ENCODE measurements around the gene IRF9. TPM values are rescaled to one million over a fixed set of nuclear protein-coding genes. Genes with fewer than 3 reads are reported as not detected.

The IRF9 gene
- total and polyA plus RNA-seq, 2 of the 4 experiments (the other 2 are of a cell fraction), result 25.6 to 34.6 TPM

DNA sequence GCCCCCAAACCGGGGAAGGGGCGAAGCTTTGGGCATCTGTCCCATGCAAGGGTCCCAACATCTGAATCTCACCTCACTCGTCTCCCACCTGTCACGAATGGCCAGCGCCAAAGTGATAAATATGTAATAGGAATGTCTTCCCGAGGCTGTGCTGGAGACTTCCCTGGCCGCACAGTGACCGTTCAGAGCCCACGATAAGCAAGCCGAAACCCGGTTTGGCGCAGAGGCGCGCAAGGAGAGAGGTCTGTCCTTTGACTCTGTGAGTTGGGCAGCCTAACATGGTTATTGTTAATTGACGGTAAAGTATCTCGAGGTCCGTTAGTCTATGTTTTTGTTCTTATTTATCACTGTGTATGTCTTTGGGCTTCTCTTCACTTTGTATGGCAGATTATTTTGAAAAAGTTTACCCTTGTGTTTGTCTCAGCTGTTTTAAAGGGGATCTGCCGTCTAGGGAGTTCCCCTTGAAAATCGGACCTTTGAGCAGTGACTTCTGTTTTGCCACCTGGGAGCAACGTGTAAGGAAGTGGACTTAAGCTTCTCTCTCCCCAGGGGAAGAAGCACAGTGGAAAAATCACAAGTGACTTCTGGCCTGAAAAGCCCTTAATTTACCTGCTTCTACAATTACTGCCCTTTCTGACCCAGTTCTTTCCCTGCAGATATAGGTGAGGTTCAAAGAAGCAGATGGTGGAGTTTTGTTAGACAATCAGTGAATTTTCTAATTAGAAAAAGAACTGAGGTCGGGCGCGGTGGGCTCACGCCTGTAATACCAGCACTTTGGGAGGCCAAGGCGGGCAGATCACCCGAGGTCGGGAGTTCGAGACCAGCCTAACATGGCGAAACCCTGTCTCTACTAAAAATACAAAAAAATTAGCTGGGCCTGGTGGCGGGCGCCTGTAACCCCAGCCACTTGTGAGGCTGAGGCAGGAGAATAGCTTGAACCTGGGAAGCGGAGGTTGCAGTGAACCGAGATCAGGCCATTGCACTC, 35.3 kb downstream of the IRF9 start (continued):
- no peak for TF ChIP-seq MAFK (IDR thresholded peaks at IDR 0.05; ENCODE audit: low read depth, low read length)
- no peak for TF ChIP-seq CEBPB (IDR thresholded peaks at IDR 0.05; ENCODE audit: low read depth, low read length)
- no peak for TF ChIP-seq BHLHE40 (IDR thresholded peaks at IDR 0.05; ENCODE audit: low read depth, low read length)

DNA sequence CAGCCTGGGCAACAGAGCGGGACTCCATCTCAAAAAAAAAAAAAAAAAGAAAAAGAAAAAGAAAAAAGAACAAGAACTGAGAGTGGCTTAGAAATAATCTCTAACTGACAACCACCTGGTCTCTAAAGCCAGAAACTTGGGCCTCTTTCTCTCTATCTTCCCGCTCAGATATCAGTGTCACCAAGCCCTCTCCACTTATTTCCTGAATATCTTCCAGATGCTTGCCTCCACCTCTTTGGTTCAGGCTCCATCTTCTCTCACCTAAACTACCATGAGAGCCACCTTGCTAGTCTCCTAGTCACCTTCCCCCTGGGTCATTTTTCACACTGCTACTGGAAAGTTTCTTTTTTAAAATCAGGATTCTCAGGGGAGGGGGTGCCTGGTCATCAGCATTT, 36.0 kb downstream of the IRF9 start:
- Histone ChIP-seq H2BK15ac (ENCODE audit: low read depth, low read length) (no peak overlapping the region), H3K9ac (ENCODE audit: low read depth, low read length) (no peak overlapping the region), H3K23ac (ENCODE audit: low read depth, low read length) (peak overlapping the region; percentile 90), H3K9me1 (ENCODE audit: insufficient read depth, low read length) (peaks cover 11% of the 10 kb centered on the region; the same call in 1 of the 2 replicates), H3K18ac (ENCODE audit: low read depth, low read length) (no peak overlapping the region), H3K4me3 (ENCODE audit: insufficient read depth, low read depth, low read length) (no peak overlapping the region), H2AK9ac (replicated peaks; ENCODE audit: low read depth, low read length, poor library complexity) (peak overlapping the region; percentile 9), H3K9me3 (ENCODE audit: control insufficient read depth, insufficient read depth, low read length) (no peaks in the 10 kb centered on the region), H3K4me1 (ENCODE audit: control insufficient read depth, insufficient read depth, low read length) (peaks cover 8% of the 10 kb centered on the region), H2BK120ac (ENCODE audit: low read depth, low read length) (no peak overlapping the region), H3K14ac (replicated peaks; ENCODE audit: low read depth, low read length) (no peak overlapping the region), H2AFZ (replicated peaks; ENCODE audit: low read length, poor library complexity) (no peak overlapping the region), H3K79me1 (ENCODE audit: low read depth in 1 of 2, low read length in 2 of 2) (peaks cover 38 to 56% of the 10 kb centered on the region in 2 experiments), H3K56ac (ENCODE audit: extremely low read depth, insufficient read depth, low read length) (no peak overlapping the region), H4K91ac (ENCODE audit: insufficient read depth, low read depth, low read length) (no peak overlapping the region), H3K4ac (ENCODE audit: low read depth, low read length) (no peak overlapping the region), H3K27ac (ENCODE audit: insufficient read depth, low read length) (no peak overlapping the region), H3K27me3 (ENCODE audit: control insufficient read depth, insufficient read depth, low read length) (no peaks in the 10 kb centered on the region), H3K4me2 (ENCODE audit: low read depth, low read length) (no peak overlapping the region), H2BK5ac (ENCODE audit: low read depth, low read length, poor library complexity, severe bottlenecking) (no peak overlapping the region), H4K8ac (ENCODE audit: low read depth in 2 of 2, low read length in 2 of 2) (peak overlapping the region in 1 of 2 experiments; percentile 59; a peak in 1 of 4 replicates), H4K5ac (ENCODE audit: low read depth, low read length) (no peak overlapping the region), H2AK5ac (ENCODE audit: low read depth, low read length) (no peak overlapping the region), H3K36me3 (ENCODE audit: control insufficient read depth, insufficient read depth, low read length) (peaks cover 16% of the 10 kb centered on the region), H2BK20ac (ENCODE audit: low read depth, low read length) (no peak overlapping the region), H4K20me1 (ENCODE audit: insufficient read depth, low read length) (no peaks in the 10 kb centered on the region)
- intact Hi-C loops (cut with micrococcal nuclease) (no loop called here), dilution Hi-C loops (cut with HindIII; ENCODE audit: low sequenced_read_pairs, unreplicated experiment) (no loop called here), in situ Hi-C loops (cut with MboI; ENCODE audit: low sequenced_read_pairs) (no loop called here)
- no peak for TF ChIP-seq CEBPB (IDR thresholded peaks at IDR 0.05; ENCODE audit: low read depth, low read length)
- no peak for TF ChIP-seq ELK1 (IDR thresholded peaks at IDR 0.05; ENCODE audit: borderline replicate concordance, low read depth, low read length)
- no peak for TF ChIP-seq NFE2L2 (IDR thresholded peaks at IDR 0.05; ENCODE audit: low read depth, low read length)
- no peak for TF ChIP-seq CTCF (conservative IDR thresholded peaks at IDR 0.05; ENCODE audit: low read depth, low read length)
- no peak for TF ChIP-seq POLR2A (IDR thresholded peaks at IDR 0.05; ENCODE audit: low read depth, low read length)
- CTCF ChIA-PET, result no interaction called here
- BruUV-seq (replicated peaks), result no TSS peak
- POLR2A ChIA-PET (ENCODE audit: unreplicated experiment), result no interaction called here
- WGBS, 2 experiments (ENCODE audit: extremely low coverage in 2 of 2, insufficient read length in 1 of 2), result 80% methylated on average over 1 of the region's 2 CpGs; no CpG with 5 or more reads in 1 of the 2 experiments
- DNase-seq, result no peak
- ATAC-seq (ENCODE audit: low read depth), result no peak

Measured in IMR-90 (cell line).